NCI-H524 (cell line): Measurements from ENCODE around the gene MAP2K3.

Source experiments
- DNase-seq, 2 experiments: peaks; one replicate each; lab custom pipeline; 2025; lab: John Stamatoyannopoulos, UW

Gene MAP2K3

DNA sequence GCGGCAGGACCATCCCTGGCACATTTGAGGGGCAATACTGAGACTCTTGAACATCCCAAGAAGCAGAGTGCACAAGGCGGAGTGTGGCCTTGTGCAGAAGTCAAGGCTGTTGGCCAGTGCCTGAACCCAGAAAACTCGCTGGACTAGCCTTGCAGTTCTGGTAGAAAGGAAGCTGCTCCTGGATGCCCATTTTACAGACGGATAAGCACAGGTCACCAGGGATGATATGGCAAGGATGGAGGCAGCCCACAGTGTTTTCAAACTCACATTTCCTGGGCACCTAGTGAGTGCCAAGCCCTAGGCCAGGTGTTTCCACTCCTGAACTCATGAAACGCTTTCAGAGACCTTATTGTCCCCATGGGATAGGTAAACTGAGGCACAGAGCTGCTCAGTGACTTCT lies 1.7 kb upstream of the MAP2K3 start:
- no peak for DNase-seq

DNA sequence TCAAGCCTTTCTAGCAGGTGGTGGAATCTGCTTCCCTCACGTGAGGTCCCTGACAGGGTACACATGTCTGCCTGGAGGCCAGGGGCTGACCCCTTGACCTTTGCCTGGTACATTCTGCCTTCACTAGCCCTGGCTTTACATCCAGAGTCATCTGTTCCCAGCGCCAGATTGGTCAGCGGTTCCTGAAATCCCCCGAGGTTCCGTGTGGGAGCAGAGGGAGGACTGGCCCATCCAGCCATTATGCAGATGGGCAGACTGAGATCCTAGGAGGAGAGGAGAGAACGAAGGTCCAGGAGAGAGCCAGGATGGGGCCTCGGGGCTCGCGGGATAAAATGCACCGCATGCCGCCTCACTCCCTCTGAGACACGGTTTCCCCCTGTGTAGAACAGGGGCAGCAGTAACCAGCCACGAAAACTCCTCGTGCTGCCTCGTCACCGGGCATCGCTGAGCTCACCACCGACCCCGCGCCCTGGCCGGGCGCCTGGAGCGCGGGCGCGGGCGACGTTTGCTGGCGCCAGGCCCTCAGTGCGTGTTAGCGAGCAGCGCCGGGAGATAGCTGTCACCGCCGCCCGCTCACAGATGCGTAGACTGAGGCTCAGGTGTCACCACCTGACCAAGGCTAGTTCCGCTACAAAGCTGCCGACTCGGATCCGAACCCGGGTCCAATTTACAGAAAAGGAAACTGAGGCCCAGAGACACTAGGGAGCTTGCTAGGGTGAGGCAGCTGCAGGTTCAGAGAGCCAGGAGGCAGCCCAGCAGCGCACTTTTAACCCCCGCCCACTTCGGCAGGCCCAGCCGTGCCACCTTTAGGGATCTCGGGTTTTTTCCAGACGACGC lies 811 bp upstream of the MAP2K3 start:
- no peak for DNase-seq

DNA sequence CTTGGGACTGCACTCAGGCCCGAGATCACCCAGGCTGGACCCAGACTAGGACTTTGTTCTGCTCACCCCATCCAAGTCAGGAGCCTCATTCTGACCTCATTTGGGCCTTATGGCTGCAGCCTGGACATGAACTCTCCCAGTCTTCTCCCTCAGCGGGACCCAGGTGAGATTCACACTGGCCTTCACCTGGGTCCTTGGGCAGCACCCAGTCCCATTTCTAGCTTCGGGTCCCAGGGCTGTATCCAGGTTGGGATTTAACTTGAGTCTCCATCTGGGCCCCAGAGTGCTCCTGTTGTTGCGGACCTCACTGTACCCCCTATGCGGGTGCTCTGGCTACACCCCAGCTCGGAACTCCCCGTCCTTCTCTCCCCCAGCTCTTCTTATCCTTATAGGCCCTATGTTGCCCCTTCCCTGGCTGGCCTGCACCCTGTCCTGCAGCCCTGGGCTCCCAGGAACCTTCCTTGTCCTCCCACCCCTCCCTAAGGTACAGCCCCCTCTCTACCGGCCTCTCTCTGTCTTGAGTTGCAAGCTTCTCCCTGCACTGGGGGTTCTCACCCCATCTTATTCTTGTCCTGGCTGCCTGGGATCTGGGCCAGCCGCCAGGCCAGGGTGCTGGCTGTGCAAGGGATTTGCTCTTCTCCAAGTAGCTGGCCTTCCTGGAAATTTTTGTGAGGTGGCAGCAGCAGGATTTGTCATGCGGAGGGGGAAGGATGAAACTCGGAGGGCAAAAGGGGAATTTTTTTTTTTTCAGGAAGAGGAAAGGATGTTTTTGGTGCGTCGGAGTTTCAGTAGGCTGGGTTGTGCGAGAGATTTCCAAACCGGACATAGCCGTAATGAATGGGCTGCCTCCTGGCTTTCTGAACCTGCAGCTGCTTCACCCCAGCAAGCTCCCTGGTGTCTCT lies 904 bp downstream of the MAP2K3 start:
- peak in 1 of 2 experiments; percentile 43 for DNase-seq

DNA sequence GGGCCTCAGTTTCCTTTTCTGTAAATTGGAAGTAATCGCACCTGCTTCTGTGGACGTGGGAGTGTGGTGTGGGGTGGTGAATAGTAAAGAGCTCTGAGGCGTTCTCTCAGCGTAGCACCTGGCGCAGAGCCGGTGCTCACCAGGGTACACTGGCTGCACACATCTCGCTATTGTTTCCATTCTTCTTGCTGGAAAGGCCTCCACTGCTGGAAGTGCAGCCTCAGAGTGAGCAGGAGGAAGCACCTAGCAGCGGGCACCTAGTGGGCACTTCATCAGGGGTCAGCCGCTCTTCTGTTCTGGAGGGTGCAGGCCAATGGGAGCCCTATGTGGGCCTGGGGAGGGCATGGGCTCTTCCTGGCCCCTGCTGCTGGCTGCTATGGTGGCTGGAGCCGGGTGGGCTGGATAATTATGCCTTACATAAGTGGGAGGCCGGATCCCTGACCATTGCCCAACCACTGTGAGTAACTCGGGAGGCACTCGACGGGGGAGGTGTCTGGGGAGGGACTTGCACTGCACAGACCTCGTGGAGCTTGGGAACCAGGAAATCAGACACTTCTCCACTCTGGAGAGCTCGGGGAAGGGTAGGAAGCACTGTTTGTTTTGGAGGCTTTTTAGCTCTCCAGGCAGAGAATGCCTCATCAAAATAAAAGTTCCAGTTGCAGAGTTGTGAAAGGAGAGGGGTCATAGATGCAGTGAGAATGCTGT lies 1.7 kb downstream of the MAP2K3 start:
- DNase-seq = peak in 1 of 2 experiments; percentile 35

DNA sequence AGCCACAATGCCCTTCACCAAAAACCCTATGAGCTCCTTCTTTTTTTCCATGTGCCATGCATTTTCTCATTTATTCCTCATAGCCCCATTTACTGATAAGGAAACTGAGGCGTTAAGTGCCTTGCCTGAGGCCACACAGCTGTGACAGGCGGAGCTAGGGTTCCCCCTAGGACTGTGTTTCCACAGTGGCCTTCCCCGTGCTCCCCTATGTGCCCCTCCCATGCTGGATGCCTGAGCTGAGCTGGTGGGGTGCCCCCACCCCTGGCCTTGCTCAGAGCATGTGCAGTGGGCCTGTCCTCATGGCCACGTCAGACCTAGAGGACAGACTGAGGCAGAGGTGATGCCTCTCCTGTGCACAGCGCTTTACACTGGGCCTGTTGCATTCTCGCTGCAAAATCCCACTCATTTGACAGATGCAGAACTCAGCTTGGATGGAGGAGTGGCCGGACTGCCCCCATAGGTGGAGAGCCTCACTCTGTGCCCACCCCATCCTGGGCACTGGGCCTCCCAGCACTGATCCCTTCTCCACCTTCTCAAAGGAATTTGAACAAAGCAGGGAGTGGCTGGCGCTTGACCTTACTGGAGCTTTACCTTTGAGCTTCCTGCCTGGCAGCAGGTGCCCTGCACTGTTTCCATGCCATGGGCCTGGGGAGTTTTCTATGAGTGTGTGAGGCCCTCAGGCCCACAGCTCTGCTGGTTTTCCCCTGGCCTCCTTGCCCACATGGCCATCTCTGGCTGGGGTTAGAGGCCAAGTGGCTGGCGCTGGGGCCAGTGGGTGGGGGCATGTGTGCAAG lies 2.6 kb downstream of the MAP2K3 start:
- DNase-seq = no peak

DNA sequence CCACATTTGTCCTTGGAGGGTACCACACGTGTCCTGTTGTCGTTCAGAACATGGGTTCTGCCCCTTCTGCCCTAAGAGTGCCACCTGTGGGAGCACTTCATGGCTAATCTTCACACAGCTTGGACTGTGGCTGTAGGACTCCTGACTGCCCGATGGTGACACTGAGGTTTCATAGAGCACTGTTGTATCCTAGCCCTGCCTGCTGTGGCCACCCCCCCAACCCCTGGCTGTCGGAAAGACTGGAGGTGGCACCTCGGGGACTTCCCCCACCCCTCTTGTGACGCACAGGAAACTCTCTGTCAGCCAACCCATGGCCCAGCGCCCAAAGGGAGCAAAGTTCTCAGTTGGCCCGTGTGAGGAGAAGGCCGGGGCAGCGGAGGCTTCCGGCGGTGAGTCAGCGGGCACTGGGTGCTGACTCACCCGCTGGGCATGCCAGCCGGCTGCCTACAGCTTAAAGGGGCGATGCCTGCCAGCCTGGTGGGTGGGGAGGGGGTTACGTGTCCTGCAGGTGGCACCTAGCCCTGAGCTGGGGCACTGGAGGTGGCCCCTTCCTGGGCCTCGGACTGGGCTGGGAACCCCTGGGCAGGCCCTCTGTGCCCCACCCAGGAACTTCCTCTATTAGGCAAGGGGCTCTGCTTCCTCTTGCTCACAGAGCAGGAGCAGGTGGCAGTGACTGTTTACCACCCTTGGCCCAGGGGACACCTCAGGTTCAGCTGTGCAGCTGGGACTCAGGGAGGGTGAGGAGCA lies 3.4 kb downstream of the MAP2K3 start:
- no peak for DNase-seq

DNA sequence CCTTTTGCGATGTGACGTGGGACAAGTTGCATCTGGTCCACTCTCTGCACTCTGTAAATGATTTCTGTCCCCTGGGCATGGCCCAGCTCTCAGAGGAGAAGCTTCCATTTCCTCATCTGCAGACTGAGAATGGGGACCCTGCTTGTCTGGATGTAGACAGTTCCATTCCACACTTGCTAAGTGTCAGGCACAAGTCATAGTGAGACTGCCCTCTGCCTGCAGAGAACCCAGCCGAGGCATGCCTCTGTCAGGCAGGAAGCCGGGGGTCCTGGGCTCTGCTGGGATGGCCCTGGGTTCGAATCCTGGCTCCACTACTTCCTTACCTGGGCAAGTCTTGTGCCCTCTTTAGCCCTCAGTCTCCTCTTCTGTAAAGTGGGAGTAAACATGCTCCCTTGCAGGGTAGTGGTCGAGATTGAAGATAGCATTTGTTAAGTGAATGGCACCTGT lies 4.1 kb downstream of the MAP2K3 start:
- no peak for DNase-seq

DNA sequence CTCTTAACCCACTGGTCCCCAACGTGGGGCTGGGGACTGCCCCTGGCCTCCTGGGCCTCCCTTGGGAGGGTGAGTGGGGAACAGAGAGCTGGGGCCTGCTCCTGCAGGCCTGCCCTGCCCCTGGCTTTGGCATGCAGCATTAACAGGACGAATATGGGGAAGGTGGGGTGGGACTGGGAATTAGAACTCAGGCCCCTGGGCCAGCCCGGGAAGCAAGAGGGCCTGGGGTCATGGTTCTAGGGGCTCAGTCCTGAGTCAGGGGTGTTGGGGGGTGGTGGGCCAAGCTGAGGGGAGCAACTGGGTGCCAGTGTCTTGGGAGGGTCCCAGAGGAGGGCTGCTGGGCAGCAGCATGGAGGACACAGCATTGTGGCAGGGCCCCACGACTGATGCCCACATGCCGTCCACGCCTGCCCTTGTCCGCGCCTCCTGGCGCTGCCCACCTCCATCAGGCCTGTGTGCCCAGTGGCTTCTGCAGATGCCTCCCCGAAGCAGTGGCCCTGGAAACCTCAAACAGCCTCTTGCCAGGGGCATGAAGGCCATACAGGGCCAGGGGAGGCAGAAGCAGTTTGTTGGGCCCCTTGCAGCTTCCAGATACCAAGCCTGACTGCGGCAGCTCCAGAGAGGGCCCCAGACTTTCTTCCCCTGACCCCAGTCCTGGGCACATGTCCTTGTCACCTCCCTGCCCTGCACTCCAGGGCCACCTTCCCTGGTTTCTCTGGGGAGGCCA lies 4.8 kb downstream of the MAP2K3 start:
- no peak for DNase-seq

DNA sequence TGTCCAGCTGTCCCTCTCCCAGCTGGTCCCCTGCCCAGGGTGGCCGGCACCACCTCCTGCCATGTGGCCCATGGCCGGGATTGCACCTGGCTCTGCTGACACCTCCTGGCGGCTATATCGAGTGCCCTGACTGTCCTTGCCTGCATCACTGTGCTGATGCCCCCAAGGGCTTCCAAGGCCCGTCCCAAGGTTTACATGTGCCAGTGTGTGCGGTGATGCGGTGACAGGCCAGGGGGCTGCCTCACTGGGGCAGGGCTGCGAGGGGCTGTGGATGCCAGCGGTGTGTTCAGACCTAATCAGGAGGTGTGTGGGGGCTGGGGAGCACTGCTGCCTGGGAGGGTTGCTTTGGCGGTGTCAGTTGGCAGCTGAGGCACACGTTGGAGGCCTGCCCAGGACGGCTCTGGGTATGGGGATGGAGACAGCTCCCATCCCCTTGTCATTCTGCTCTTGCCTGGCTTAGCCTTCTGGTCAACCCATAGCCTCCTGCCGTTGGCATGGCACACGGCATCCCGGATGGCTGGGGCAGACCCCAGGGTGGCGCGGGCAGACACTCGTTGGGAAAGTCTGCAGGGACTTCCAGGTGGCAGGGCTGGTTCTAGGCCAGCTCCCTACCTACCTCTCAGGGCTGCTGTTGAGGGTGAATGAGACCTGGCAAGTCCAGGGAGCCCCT lies 5.5 kb downstream of the MAP2K3 start:
- DNase-seq = no peak

DNA sequence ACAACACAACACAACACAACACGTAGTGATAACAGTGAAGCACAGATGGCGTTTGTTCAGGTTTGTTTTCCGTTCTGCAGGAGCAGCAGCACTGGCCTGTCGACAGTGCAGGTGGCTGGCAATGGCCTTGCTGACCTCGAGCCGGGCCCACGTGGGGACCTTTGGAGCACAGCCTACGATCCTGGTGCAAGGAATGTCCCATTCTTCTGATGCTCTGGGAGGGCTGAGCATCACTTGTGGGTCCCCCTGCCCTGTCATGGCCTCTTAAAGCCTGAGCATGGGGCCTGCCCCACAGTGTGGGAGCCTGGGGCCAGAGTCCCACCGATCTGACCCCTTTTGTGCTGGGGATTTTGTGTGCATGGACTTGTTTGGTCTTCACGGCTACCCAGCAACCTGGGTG lies 6.8 kb downstream of the MAP2K3 start:
- DNase-seq = no peak

DNA sequence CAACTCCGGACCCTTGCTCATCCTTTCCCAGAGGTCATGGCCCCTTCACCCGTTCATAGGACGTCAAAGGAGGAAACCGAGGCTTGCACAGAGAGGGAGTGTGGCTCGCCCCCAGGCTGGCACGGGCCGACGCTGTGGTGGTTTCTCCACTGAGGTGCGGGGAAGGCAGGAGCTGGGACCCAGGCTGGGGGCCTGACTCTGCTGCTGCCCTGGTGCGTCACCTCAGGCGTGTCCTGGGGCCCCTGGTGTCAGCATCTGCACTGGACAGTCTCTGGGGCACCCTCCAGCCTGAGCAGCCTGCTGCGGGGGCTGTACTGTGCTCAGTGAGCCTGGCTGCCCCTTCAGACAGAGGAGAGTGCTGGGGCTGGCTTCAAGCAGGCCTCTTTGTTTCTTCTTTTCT lies 7.4 kb downstream of the MAP2K3 start:
- no peak for DNase-seq

DNA sequence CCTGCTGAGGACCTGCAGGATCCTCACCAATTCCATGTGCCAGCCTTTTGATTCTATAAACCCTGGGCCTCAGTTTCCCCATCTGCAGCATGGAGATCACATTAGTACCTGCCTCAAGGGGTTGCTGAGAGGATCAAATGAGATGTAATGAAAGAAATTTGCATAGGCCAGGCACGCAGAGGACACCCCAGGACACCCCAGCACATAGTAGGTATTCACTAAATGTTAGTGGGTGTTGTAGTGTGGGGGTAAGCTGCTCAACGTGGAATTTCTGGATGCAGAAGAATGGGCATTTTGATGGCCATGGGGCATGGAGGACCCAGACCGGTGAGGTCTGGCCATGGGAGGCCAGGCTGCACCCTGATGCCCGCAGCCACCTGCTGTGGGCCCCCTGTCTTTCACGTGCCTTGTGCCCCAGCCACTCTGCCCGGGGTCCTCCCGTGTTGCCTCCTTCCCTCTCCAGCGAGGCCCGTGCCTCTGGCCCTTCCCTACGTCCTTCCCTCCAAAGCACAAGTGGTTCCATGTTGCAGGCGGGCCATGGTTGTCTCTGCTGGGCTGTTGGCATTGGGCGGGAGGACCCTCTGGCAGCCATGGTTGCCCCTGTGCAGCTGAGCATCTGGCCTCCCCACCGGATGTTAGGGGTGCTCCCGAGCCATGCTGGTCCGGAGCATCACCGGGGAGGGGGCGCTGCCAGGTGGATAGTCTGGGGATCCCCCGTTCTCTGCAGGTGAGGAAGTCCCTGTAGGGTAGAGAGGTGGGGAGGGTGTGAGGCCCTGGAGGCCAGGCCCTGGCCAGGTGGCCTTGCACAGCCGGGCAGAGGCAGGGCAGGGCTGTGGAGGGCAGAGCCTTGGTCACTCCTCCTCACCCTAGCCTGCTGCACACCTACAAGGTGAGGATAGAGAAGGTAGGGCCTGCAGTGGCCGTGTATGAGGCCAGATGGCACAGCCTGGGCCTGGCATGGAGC lies 8.6 kb downstream of the MAP2K3 start:
- DNase-seq = no peak

DNA sequence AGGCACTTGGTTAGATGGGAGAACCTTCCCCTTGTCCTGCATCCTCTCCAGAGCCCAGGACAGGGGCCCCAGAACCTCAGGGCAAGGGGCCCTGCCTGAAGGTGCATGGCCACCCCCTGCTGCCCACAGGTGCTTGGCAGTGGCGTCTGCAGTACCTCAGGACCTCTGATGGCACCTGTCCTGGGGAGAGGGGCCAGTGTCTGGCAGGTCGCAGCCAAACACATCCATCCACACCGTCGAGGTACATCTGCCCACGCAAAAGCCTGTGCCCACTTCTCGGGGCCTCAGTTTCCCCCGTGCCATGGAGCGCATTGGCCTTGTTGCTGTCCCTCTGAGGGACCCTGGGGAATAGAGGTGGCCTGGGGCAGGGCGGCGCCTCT lies 9.3 kb downstream of the MAP2K3 start:
- no peak for DNase-seq

DNA sequence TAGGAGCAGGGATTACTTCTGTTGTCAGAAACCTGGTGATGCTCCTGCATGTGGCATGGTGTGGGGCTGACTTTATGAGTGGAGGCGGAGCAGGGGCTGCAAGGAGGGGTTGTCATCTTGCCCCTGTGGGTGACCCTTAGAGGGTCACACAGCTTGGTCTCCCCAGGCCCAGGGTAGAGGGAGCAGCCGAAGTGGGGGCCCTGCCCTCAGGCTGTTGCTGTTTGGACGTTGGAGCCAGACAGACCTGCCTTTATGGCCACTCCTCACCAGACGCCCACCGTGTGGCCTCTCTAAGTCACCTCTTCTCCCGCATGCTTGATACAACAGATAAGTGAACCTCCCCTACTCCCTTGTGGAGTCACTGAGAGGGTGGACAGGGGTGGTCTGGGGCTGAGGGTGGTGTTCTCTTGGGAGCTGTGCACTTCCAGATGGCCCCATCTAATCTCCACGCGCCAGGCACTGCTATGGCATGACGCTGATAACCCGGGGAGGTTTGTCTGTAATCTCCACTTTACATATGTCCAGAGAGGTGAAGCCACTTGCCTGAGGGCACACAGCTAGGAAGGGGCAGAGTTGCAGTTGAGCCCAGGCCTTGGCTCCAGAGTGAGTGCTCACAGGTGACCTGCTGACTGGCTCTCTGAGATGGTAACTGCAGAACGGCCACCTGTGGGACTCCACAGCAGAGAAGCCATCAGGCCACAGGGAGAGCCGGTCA lies 10.0 kb downstream of the MAP2K3 start:
- no peak for DNase-seq

DNA sequence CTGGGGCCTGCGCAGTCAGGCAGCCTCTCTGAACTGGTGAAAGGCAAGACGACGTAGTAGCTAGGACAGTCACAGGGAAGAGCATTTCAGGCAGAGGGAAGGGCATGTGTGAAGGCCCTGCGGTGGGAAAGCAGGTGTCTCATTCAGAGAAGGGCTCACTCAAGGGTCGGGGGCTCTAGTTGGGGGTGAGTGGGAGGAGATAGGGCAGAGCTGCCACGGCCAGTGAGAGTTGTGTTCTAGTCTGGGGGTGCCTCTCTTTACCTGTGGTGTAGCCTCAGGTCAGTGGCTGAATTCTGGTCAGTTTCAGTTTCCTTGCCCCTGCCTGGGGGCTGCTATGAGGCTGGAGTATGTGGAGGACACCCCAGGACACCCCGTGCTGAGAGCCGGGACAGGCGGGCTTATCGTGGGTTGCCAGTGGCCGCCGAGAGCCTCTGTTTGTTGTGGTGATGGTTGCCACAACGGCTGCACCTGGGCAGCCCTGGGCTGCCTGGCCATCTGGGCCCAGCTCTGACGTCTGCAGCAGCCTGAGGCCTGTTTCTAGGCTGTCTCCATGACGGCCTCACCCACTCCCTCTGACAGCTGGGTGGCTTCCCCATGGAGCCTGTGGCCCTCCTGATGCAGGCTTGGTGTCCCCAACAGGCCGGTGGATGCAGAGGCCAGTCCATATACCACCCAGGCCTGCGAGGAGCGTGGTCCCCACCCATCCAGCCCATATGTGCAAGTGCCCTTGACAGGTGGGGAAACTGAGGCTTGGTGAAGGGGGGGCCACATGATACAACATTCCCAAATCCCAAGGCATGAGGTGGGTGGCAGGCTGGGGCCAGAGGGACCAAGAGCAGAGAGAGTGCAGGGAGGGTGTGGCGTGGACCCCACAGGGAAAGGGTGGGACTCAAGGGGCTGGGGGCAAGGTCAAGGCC lies 10.8 kb downstream of the MAP2K3 start:
- DNase-seq = peak; percentile 21 to 60
